HL-60 (cell line): ENCODE results near the gene IFIT5.

Experiments
- CTCF ChIP-seq: IDR thresholded peaks from one replicate; pipeline ENCODE4 v1.5.1; 2011; ENCODE audit warnings: low read length, control low read depth, inconsistent platforms; ENCODE audit not compliant: insufficient read depth
- GABPA ChIP-seq: IDR thresholded peaks from 2 replicates; pipeline ENCODE4 v1.6.1; 2012; ENCODE audit warnings: low read depth
- POLR2AphosphoS5 ChIP-seq: IDR thresholded peaks from 2 replicates; pipeline ENCODE4 v1.6.1; 2012; ENCODE audit warnings: low read depth
- REST ChIP-seq: IDR thresholded peaks from 2 replicates; pipeline ENCODE4 v1.6.1; 2012; ENCODE audit warnings: low read depth; ENCODE audit not compliant: insufficient replicate concordance
- SPI1 ChIP-seq: IDR thresholded peaks from 2 replicates; pipeline ENCODE4 v1.6.1; 2012; ENCODE audit warnings: low read depth, mild to moderate bottlenecking, borderline replicate concordance

DNA sequence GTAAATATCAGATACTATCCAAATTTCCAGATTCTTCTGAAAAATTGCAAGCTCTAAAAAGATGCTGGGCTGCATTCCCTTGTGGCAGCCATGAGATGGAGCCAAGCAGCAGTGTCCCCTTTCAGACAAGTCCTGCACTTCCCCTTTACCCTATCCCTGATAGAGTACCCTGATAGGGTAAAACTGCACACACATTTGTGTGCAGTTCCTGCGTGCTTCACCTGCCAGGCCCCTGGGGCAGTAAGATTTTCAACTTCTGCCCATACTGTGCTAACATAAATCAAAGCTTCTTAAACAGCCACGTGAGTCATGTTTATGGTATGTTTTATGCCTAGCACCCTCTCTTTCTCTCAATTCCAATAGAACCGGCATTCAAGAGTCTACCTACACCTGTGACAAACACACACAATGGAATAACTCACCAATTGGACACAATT lies 52.2 kb downstream of the IFIT5 start:
- TF ChIP-seq CTCF, result peak; percentile 45
- TF ChIP-seq REST, result no peak
- no peak for TF ChIP-seq POLR2AphosphoS5
- no peak for TF ChIP-seq GABPA
- TF ChIP-seq SPI1, result peak; percentile 95
